Right cardiac atrium (tissue), 5 donors: Measurements from ENCODE around the gene HECTD3. TPM values are rescaled to one million over a fixed set of nuclear protein-coding genes. Genes with fewer than 3 reads are reported as not detected.

Source experiments
- polyA plus RNA-seq: library from polyadenylated mRNA; stranded (reverse); fragments of 200-250 nt; gene quantifications from one replicate; pipeline ENCODE4 v1.2.3, GENCODE V29; 2013
- total RNA-seq, 4 donors: library from RNA; stranded (reverse); fragmentation: NEBNext Ultra II Directional; extraction: Animal tissue kit (Norgen Biotek cat#: 25700); gene quantifications; one replicate each; pipeline ENCODE4 v1.2.1, GENCODE V29; 2021
- donor health status: healthy with polysubstance abuse.
- donor health status: DM: no; HTN: yes; CAD: no.
- donor health status: DM: no; HTN: no; CAD: no.
- donor health status: DM: no; HTN: yes; CAD: no; lungs with severe emphysema.
- donor health status: DM: yes; HTN: yes; CAD: no.

HECTD3 gene
- total and polyA plus RNA-seq, 5 donors: 16.5 to 22.3 (median 18.5) TPM

Other genes starting within 250 kb of the HECTD3 start
- 1,000 to 10,000 TPM in 1 of 4 donors, 100 to 1,000 TPM in 3; 848 to 1,081 (median 910) TPM for gene RPS8, start 235.8 kb downstream of the HECTD3 start, total RNA-seq
- gene RPS8, start 235.8 kb downstream of the HECTD3 start, polyA plus RNA-seq: 1,144 TPM
- under 1 TPM; 0.14 to 0.28 (median 0.22) TPM for gene BEST4, start 223.2 kb downstream of the HECTD3 start, total RNA-seq
- gene BEST4, start 223.2 kb downstream of the HECTD3 start, polyA plus RNA-seq: 0.18 TPM
- 10 to 100 TPM in 1 of 4 donors, 1 to 10 TPM in 3; 6.0 to 11.4 (median 8.2) TPM for gene PLK3, start 210.9 kb downstream of the HECTD3 start, total RNA-seq
- gene PLK3, start 210.9 kb downstream of the HECTD3 start, polyA plus RNA-seq: 11.0 TPM
- under 1 TPM in 3 of 4 donors, not detected in 1; 0.44 to 0.74 (median 0.47) TPM for gene DYNLT4, start 204.0 kb downstream of the HECTD3 start, total RNA-seq
- 1.1 TPM for gene DYNLT4, start 204.0 kb downstream of the HECTD3 start, polyA plus RNA-seq
- gene BTBD19, start 202.8 kb downstream of the HECTD3 start, total RNA-seq: 1 to 10 TPM; 5.1 to 8.8 (median 5.7) TPM
- 6.4 TPM for gene BTBD19, start 202.8 kb downstream of the HECTD3 start, polyA plus RNA-seq
- under 1 TPM; 0.28 to 0.79 (median 0.54) TPM for gene PTCH2, start 168.1 kb downstream of the HECTD3 start, total RNA-seq
- 0.34 TPM for gene PTCH2, start 168.1 kb downstream of the HECTD3 start, polyA plus RNA-seq
- 10 to 100 TPM; 28.9 to 37.1 (median 31.9) TPM for gene EIF2B3, start 24.7 kb downstream of the HECTD3 start, total RNA-seq
- 32.9 TPM for gene EIF2B3, start 24.7 kb downstream of the HECTD3 start, polyA plus RNA-seq
- gene UROD, start 930 bp upstream of the HECTD3 start, total RNA-seq: 10 to 100 TPM; 71.9 to 87.6 (median 80.0) TPM
- 91.0 TPM for gene UROD, start 930 bp upstream of the HECTD3 start, polyA plus RNA-seq
- 1 to 10 TPM; 1.6 to 2.2 (median 1.9) TPM for gene ZSWIM5, start 195.3 kb upstream of the HECTD3 start, total RNA-seq
- 0.68 TPM for gene ZSWIM5, start 195.3 kb upstream of the HECTD3 start, polyA plus RNA-seq